LNCaP clone FGC (cell line): ENCODE results near the gene SIK3.
"Not testable (repeated sequence)": the region's sequence is repeated elsewhere in the genome, so short reads cannot be mapped to it uniquely, and the experiment has no call there.

Experiments
- DNase-seq: peaks from one replicate; pipeline ENCODE4 v3.0.0-alpha.2; 2011; ENCODE audit warnings: low read depth
- H3K4me3 ChIP-seq: 2 replicates; pipeline ENCODE4 v1.5.1; 2011; ENCODE audit warnings: mild to moderate bottlenecking, low read depth, low read length, control low read depth
- CTCF ChIP-seq: IDR thresholded peaks from 2 replicates; pipeline ENCODE4 v1.5.1; 2012; ENCODE audit warnings: mild to moderate bottlenecking; ENCODE audit not compliant: control insufficient read depth, insufficient read depth; ENCODE audit errors: extremely low read depth

Gene SIK3

GRCh38 chr11:117037279-117037974, 60.8 kb downstream of the SIK3 start:
- no peak for TF ChIP-seq CTCF
- DNase-seq: no peak
- no peak overlapping the region for H3K4me3 ChIP-seq

- DNase-seq: no peak
- no peak for TF ChIP-seq CTCF
- H3K4me3 ChIP-seq: no peak overlapping the region
Observed at GRCh38 chr11:117034901-117035300, 63.3 kb downstream of the SIK3 start.

GRCh38 chr11:117026593-117027330, 71.5 kb downstream of the SIK3 start:
- no peak for DNase-seq
- TF ChIP-seq CTCF: no peak
- H3K4me3 ChIP-seq: no peak overlapping the region

GRCh38 chr11:117023707-117024106, 74.5 kb downstream of the SIK3 start:
- not testable (repeated sequence) for DNase-seq, H3K4me3 ChIP-seq

- no peak for TF ChIP-seq CTCF
- no peak overlapping the region for H3K4me3 ChIP-seq
- DNase-seq: no peak
Observed at GRCh38 chr11:117023178-117023577, 75.0 kb downstream of the SIK3 start.

GRCh38 chr11:117022526-117022925, 75.7 kb downstream of the SIK3 start:
- no peak for DNase-seq
- H3K4me3 ChIP-seq: no peak overlapping the region
- TF ChIP-seq CTCF: no peak

GRCh38 chr11:117020869-117021564, 77.2 kb downstream of the SIK3 start:
- TF ChIP-seq CTCF: no peak
- no peak for DNase-seq
- H3K4me3 ChIP-seq: no peak overlapping the region
